Transverse colon (tissue), 4 donors: ENCODE results near the gene EDN2.

Experiments
- POLR2A ChIP-seq: fragments of 450-650 bp; IDR thresholded peaks from one replicate; pipeline ENCODE4 v1.6.1; 2016; ENCODE audit warnings: antibody characterized with exemption, mild to moderate bottlenecking, moderate library complexity
- POLR2AphosphoS5 ChIP-seq, 3 donors: sonication (generic); formaldehyde crosslinking; IDR thresholded peaks; one replicate each; pipeline ENCODE4 v1.6.1; 2016; ENCODE audit warnings: antibody characterized with exemption in 3 of 3
- TF ChIP-seq, protein P1 (sequence below), 5 experiments: fragments of 200-600 bp in 3 of 5; fragments of 450-650 bp in 2 of 5; sonication (generic) in 3 of 5; IDR thresholded peaks; 1 replicate in 2 of 5; 2 replicates in 3 of 5; pipeline ENCODE4 v1.5.1; 2016 to 2017; ENCODE audit warnings: antibody characterized with exemption in 5 of 5, inconsistent platforms in 3 of 5, mild to moderate bottlenecking in 2 of 5, moderate library complexity in 1 of 5

DNA sequence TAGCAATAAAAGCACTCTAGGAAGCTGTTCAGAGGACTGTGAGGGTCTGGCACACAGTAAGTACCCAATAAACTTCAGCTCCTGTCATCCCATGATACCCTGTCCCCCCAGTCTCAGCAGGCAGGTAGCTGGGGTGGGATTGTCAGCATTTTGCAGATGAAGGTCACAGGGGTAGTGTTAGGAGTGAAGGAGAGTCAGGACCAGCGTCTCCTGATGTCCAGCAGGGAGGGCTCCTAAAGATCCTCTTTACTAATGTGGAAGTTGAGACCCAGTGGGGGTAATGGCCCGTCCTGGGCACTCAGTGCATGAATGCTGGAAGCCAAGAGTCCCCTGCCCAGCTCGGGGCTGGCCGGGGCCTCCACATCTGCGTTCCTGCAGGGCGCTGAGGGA lies 31.3 kb upstream of the EDN2 start:
- TF ChIP-seq POLR2AphosphoS5 (IDR thresholded peaks at IDR 0.05) (no peak), POLR2A (no peak)
- TF ChIP-seq, protein P1, sequence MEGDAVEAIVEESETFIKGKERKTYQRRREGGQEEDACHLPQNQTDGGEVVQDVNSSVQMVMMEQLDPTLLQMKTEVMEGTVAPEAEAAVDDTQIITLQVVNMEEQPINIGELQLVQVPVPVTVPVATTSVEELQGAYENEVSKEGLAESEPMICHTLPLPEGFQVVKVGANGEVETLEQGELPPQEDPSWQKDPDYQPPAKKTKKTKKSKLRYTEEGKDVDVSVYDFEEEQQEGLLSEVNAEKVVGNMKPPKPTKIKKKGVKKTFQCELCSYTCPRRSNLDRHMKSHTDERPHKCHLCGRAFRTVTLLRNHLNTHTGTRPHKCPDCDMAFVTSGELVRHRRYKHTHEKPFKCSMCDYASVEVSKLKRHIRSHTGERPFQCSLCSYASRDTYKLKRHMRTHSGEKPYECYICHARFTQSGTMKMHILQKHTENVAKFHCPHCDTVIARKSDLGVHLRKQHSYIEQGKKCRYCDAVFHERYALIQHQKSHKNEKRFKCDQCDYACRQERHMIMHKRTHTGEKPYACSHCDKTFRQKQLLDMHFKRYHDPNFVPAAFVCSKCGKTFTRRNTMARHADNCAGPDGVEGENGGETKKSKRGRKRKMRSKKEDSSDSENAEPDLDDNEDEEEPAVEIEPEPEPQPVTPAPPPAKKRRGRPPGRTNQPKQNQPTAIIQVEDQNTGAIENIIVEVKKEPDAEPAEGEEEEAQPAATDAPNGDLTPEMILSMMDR (IDR thresholded peaks at IDR 0.05), result no peak
